GM12878 (cell line): ENCODE results near the gene PTPRC. TPM values are rescaled to one million over a fixed set of nuclear protein-coding genes. Genes with fewer than 3 reads are reported as not detected.

Source experiments
- ATAC-seq: fragments of 200-7000 bp; cut with Tn5 transposase; 3 replicates; pipeline ENCODE4 v1.9.1; 2020; ENCODE audit warnings: mild to moderate bottlenecking, moderate library complexity
- BruUV-seq: library from RNA; stranded (reverse); fragments of 400-500 nt; replicated peaks from 2 replicates; lab custom pipeline; 2021; lab: Mats Ljungman, UMichigan
- CTCF ChIA-PET: fragments of 300-600 bp; sonication (Branson Sonifier 250); formaldehyde crosslinking; extraction: SDS; loops from one replicate; lab custom pipeline; 2021; ENCODE audit warnings: inconsistent platforms; lab: Yijun Ruan, JAX
- POLR2A ChIA-PET: fragments of 350-600 bp; formaldehyde crosslinking; extraction: SDS; loops from one replicate; lab custom pipeline; 2021; ENCODE audit warnings: inconsistent platforms; lab: Charles Lee
- RAD21 ChIA-PET: fragments of 300-600 bp; sonication (Branson Sonifier 250); formaldehyde crosslinking; loops from one replicate; lab custom pipeline; 2023; ENCODE audit warnings: antibody characterized with exemption; ENCODE audit not compliant: unreplicated experiment; lab: Charles Lee
- SMC1A ChIA-PET: fragments of 300-600 bp; sonication (Branson Sonifier 250); formaldehyde crosslinking; loops from one replicate; lab custom pipeline; 2023; ENCODE audit not compliant: unreplicated experiment, uncharacterized antibody; lab: Charles Lee
- DNase-seq: peaks from one replicate; pipeline ENCODE4 v3.0.0-alpha.2; 2011; ENCODE audit warnings: low read depth, low spot score
- FAIRE-seq: peaks from 3 replicates; lab custom pipeline; 2011; peaks lifted over from hg19 to GRCh38; lab: Jason Lieb, UNC
- H2AFZ ChIP-seq: 2 replicates; pipeline ENCODE4 v1.6.0; 2011; ENCODE audit warnings: low read depth, low read length, control low read depth; ENCODE audit not compliant: control insufficient read depth
- H3K27ac ChIP-seq: 2 replicates; pipeline ENCODE4 v1.5.1; 2011; ENCODE audit warnings: control low read depth; ENCODE audit not compliant: control insufficient read depth, insufficient read depth
- H3K27me3 ChIP-seq, 2 experiments: replicated peaks in 1 of 2; 2 replicates each; pipeline versions ENCODE4 v1.6.0 to v1.6.1; 2011; ENCODE audit warnings: low read length in 1 of 2; ENCODE audit not compliant: control insufficient read depth in 2 of 2, insufficient read depth in 2 of 2
- H3K36me3 ChIP-seq, 2 experiments: 2 replicates each; pipeline ENCODE4 v1.5.1; 2011; ENCODE audit warnings: low read length in 1 of 2; ENCODE audit not compliant: control insufficient read depth in 2 of 2, insufficient read depth in 2 of 2
- H3K4me1 ChIP-seq: 2 replicates; pipeline ENCODE4 v1.6.1; 2011; ENCODE audit warnings: mild to moderate bottlenecking, low read length, moderate library complexity, mixed read lengths; ENCODE audit not compliant: control insufficient read depth, insufficient read depth
- H3K4me2 ChIP-seq: 2 replicates; pipeline ENCODE4 v1.6.0; 2011; ENCODE audit warnings: control low read depth; ENCODE audit not compliant: control insufficient read depth, insufficient read depth
- H3K4me3 ChIP-seq: fragments of 200-600 bp; sonication (generic); 2 replicates; pipeline ENCODE4 v1.5.1; 2016
- H3K79me2 ChIP-seq: 2 replicates; pipeline ENCODE4 v1.6.0; 2011; ENCODE audit warnings: low read length; ENCODE audit not compliant: control insufficient read depth, insufficient read depth
- H3K9ac ChIP-seq: 2 replicates; pipeline ENCODE4 v1.8.0; 2011; ENCODE audit warnings: low read length, control low read depth, mixed read lengths; ENCODE audit not compliant: control insufficient read depth, insufficient read depth
- H3K9me3 ChIP-seq: replicated peaks from 3 replicates; pipeline ENCODE4 v1.5.1; 2011; ENCODE audit warnings: mild to moderate bottlenecking, low read length; ENCODE audit not compliant: control insufficient read depth, insufficient read depth
- H4K20me1 ChIP-seq: 2 replicates; pipeline ENCODE4 v1.6.0; 2011; ENCODE audit not compliant: control insufficient read depth, insufficient read depth
- CREM ChIP-seq: IDR thresholded peaks from 2 replicates; pipeline ENCODE4 v1.6.1; 2014; ENCODE audit warnings: antibody characterized with exemption, low read depth
- IKZF1 ChIP-seq: fragments of 450-650 bp; conservative IDR thresholded peaks from 2 replicates; pipeline ENCODE4 v1.6.1; 2017; ENCODE audit warnings: antibody characterized with exemption, mild to moderate bottlenecking
- IRF5 ChIP-seq: fragments of 450-650 bp; IDR thresholded peaks from 2 replicates; pipeline ENCODE4 v1.6.1; 2017; ENCODE audit warnings: borderline replicate concordance
- MTA3 ChIP-seq: IDR thresholded peaks from 2 replicates; pipeline ENCODE4 v1.6.1; 2012; ENCODE audit warnings: low read length, inconsistent platforms, borderline replicate concordance
- PML ChIP-seq: IDR thresholded peaks from 2 replicates; pipeline ENCODE4 v1.6.1; 2012; ENCODE audit warnings: low read length, inconsistent platforms
- RUNX3 ChIP-seq: IDR thresholded peaks from 2 replicates; pipeline ENCODE4 v1.6.1; 2012; ENCODE audit warnings: low read length, inconsistent platforms
- SP1 ChIP-seq: IDR thresholded peaks from one replicate; pipeline ENCODE4 v1.6.1; 2011; ENCODE audit warnings: low read depth, low read length
- SPI1 ChIP-seq: IDR thresholded peaks from 2 replicates; pipeline ENCODE4 v1.6.1; 2011; ENCODE audit warnings: low read depth, mild to moderate bottlenecking, low read length, moderate library complexity, borderline replicate concordance; ENCODE audit not compliant: insufficient read depth
- TCF7 ChIP-seq: IDR thresholded peaks from 2 replicates; pipeline ENCODE4 v1.6.1; 2014; ENCODE audit warnings: antibody characterized with exemption, borderline replicate concordance
- ZNF384 ChIP-seq: IDR thresholded peaks from 2 replicates; pipeline ENCODE4 v1.6.1; 2012; ENCODE audit warnings: low read depth, mild to moderate bottlenecking, low read length, improper control_type of control experiment, borderline replicate concordance
- ZNF592 ChIP-seq: fragments of 450-650 bp; IDR thresholded peaks from 2 replicates; pipeline ENCODE4 v1.6.1; 2017; ENCODE audit warnings: mild to moderate bottlenecking, moderate library complexity
- WGBS: methylation state at CpG from one replicate; pipeline ENCODE4 v1.1.6; 2016; ENCODE audit warnings: low lambda C conversion rate; ENCODE audit not compliant: insufficient replicate concordance, insufficient coverage; ENCODE audit errors: missing lambda C conversion rate; 5-methylcytosine and 5-hydroxymethylcytosine counted together
- in situ Hi-C: fragments of 300-500 bp; cut with MboI; formaldehyde crosslinking; loops from 9 replicates; pipeline ENCODE4 v1.14.3; 2018; ENCODE audit warnings: mixed read lengths
- intact Hi-C: fragments of 100-400 bp; cut with micrococcal nuclease; formaldehyde crosslinking; loops from one replicate; pipeline ENCODE4 v1.14.2; 2022; ENCODE audit not compliant: unreplicated experiment
- polyA plus RNA-seq, 11 experiments: library from polyadenylated mRNA; depleted of rRNA in 4 of 11; unstranded in 6 of 11; stranded (reverse) in 5 of 11; fragments of >200 nt; fragmentation: Nextera tagmentation in 4 of 11; fragmentation: Illumina TruSeq in 1 of 11; extraction: Ambion mirVana in 4 of 11; extraction: Trizol in 1 of 11; gene quantifications; 1 replicate in 1 of 11; 2 replicates in 10 of 11; pipeline versions ENCODE4 v1.2.1 to v1.2.3, GENCODE V29; 2011 to 2016; ENCODE audit warnings: inconsistent platforms in 2 of 11, missing spikeins in 2 of 11, low read depth in 1 of 11
- total RNA-seq, 4 experiments: library from RNA; depleted of rRNA in 3 of 4; stranded (reverse); fragments of >200 nt in 3 of 4; fragmentation: Illumina TruSeq in 1 of 4; extraction: Trizol in 1 of 4; gene quantifications; 2 replicates each; pipeline versions ENCODE4 v1.2.1 to v1.2.3, GENCODE V29; 2013 to 2021

PTPRC gene
- total and polyA plus RNA-seq, 10 of the 15 experiments (the other 5 are each of a cell fraction or from before 2014, with no cell fraction given), result 72.9 to 221 (median 118) TPM

GRCh38 chr1:198776602-198777029, 137.8 kb downstream of the PTPRC start:
- Histone ChIP-seq H3K4me1 (no peaks in the 10 kb centered on the region), H3K9ac (no peak overlapping the region), H3K9me3 (peaks cover 2% of the 10 kb centered on the region; the same call in 2 of the 3 replicates), H3K4me2 (no peak overlapping the region), H3K27me3 (no peaks in the 10 kb centered on the region), H3K36me3 (no peaks in the 10 kb centered on the region), H3K79me2 (no peaks in the 10 kb centered on the region), H4K20me1 (no peaks in the 10 kb centered on the region), H3K27ac (no peak overlapping the region), H3K4me3 (no peak overlapping the region), H2AFZ (peak overlapping the region; percentile 16; the same call in 1 of the 2 replicates)
- ChIA-PET CTCF (interaction anchor here (1.0 to 5.4 kb wide), 5 partner anchors 11 to 687 kb away, joined by 3 to 34 read pairs (median 10); no protein-coding TSS in a partner anchor), RAD21 (no interaction called here), SMC1A (interaction anchor here (1.0 to 2.5 kb wide), 2 partner anchors 11 to 337 kb away, joined by 5 to 17 read pairs; no protein-coding TSS in a partner anchor), POLR2A (interaction anchor here (1.0 kb wide), 1 partner anchor 12 kb away, joined by 3 read pairs; no protein-coding TSS in a partner anchor)
- TF ChIP-seq ZNF384 (no peak), PML (no peak), ZNF592 (no peak), SPI1 (peak; percentile 25; the same call in 1 of the 2 replicates), TCF7 (no peak), CREM (no peak), RUNX3 (peak; percentile 52), SP1 (no peak), IRF5 (no peak), MTA3 (no peak), IKZF1 (no peak)
- DNase-seq, result no peak
- no peak for ATAC-seq
- 88% methylated on average over 4 of the region's 4 CpGs for WGBS
- in situ Hi-C loops (loop anchor here (10.0 kb wide), 1 partner anchor 468 kb away; no protein-coding TSS in a partner anchor), intact Hi-C loops (no loop called here)
- no peak for FAIRE-seq
- BruUV-seq, result no TSS peak
